HL-60/S4 (cell line): ENCODE measurements around the gene DTNB.
"Not testable (repeated sequence)": the region's sequence is repeated elsewhere in the genome, so short reads cannot be mapped to it uniquely, and the experiment has no call there.

Experiments used
- in situ Hi-C: fragments of 300-500 bp; cut with MboI; formaldehyde crosslinking; loops from 2 replicates; pipeline ENCODE4 v1.14.3; 2022; ENCODE audit warnings: low sequenced_read_pairs

Gene DTNB

GRCh38 chr2:25549571-25549970, 123.8 kb downstream of the DTNB start:
- in situ Hi-C loops: not testable (repeated sequence)

DNA sequence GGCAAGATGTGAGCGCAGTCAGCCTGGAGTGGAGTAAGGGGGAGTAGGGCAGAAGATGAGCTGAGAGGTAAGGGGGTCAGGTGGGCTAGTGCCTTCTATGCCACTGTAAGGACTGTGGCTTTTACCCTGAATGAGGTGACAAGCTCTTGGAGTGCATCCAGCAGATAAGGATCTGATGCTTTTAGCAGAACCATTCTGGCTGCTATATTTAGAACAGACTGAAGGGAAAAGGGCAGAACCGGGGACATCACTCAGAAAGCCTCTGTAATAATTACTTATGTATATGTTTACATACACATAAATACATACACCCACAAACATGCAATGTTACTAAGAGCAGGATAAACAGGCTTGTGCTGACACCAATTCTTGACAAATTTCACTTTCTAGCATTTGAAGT, 124.8 kb downstream of the DTNB start:
- in situ Hi-C loops: no loop called here

DNA sequence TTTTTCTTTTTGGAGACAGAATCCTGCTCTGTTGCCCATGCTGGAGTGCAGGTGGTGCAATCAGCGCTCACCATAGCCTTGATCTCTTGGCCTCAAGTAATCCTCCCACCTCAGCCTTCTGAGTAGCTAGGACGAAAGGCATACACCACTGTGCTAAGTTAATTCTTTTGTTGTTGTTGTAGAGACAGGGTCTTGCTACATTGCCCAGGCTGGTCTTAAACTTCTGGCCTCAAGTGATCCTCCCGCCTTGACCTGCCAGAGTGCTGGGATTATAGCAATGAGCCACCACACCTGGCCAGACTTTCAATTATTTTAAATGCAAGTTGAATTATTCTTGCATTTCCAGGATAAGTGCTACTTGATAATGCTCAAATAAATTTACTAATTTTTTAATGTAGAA, 126.5 kb downstream of the DTNB start:
- in situ Hi-C loops: no loop called here

DNA sequence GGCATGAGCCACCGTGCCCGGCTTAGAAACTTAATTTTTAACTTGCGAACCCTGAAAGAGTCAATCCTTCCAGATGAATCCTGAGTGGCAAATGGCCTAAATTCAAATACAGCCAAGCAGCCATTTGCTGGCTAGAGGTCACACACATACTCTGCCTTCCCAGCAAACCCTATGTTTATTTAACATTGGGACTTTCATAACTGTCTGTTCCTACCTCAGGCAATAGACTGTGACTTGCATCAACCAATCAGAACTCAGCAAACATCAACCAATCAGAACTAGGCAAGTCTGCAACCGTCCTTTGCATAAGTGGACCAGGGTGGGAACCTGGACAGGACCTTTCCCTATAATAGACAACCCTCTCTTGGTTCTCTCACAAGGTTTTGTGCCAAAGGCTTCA, 127.5 kb downstream of the DTNB start:
- in situ Hi-C loops: no loop called here

- in situ Hi-C loops: no loop called here
These were observed 128.9 kb downstream of the DTNB start for GRCh38 chr2:25544445-25544844.

DNA sequence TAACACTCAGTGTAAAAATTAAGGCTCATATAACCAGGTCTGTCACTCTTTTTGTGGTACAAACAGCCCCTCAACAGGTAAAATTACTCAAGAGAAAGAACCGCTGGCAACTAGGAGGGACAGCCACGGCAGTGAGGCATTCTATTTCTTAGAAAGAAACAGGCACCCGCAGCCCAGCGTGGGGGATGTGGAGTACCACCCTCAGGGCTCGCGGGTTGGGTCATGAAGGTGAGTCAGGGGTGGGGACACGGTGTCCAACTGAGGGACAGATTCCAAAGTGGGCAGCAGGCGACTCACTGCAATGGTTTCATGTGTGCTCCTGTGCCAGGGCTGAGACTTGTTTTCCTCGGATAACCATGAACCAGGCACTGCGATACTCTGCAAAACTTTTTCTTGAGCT, 129.4 kb downstream of the DTNB start:
- in situ Hi-C loops: no loop called here

- in situ Hi-C loops: no loop called here
These were observed 132.0 kb downstream of the DTNB start for GRCh38 chr2:25541378-25541777.

DNA sequence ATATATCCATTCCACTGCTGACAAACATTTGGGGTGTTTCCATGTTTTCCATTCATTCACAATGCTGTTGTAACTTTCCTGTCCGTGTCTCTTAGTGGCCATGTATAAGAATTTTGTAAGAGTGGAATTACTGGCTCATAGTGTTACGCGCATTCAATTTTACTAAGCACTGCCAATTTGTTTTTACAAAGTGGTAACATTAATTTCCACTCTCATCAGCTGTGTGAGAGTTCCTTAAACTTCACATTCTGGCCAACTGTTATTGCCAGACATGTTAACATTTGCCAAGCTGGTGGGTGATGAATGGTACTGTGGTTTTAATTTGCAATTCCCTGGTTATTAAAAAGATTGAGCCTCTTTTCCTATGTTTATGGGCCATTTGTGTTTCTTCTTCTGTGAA, 134.2 kb downstream of the DTNB start:
- in situ Hi-C loops: no loop called here

GRCh38 chr2:25537526-25537925, 135.9 kb downstream of the DTNB start:
- in situ Hi-C loops: no loop called here

GRCh38 chr2:25535411-25536289, 137.7 kb downstream of the DTNB start:
- in situ Hi-C loops: not testable (repeated sequence)

DNA sequence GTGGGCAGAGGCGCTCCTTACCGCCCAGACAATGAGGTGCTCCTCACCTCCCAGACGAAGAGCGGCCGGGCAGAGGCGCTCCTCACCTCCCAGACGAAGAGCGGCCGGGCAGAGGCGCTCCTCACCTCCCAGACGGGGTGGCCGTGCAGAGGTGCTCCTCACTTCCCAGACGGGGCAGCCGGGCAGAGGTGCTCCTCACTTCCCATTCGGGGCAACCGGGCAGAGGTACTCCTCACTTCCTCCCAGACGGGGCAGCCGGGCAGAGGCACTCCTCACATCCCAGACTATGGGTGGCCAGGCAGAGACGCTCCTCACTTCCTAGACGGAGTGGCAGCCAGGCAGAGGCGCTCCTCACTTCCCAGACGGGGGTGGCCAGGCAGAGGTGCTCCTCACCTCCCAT, 138.4 kb downstream of the DTNB start:
- in situ Hi-C loops: not testable (repeated sequence)

DNA sequence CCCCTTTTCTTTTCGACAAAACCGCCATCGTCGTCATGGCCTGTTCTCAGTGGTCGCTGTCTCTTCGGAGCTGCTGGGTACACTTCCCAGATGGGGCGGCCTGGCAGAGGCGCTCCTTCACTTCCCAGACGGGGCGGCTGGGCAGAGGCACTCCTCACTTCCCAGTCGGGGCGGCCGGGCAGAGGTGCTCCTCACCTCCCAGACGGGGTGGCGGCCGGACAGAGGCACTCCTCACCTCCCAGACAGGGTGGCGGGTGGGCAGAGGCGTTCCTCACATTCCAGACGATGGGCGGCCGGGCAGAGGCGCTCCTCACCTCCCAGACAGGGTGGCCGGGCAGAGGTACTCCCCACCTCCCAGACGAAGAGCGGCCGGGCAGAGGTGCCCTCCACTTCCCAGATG, 138.9 kb downstream of the DTNB start:
- in situ Hi-C loops: no loop called here

DNA sequence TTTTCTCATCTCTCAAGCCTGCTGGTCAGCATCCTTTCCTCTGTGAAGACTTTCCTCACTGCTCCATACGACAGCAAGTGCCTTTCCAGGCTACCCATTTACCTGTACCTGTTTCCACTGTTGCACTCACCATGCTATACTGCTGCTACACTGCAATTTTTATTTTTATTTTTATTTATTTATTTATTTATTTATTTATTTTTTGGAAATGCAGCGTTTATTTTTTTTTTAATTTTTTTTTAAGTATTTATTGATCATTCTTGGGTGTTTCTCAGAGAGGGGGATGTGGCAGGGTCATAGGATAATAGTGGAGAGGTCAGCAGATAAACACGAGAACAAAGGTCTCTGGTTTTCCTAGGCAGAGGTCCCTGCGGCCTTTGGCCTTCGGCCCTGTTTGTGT, 139.6 kb downstream of the DTNB start:
- in situ Hi-C loops: not testable (repeated sequence)

- in situ Hi-C loops: no loop called here
These were observed 140.9 kb downstream of the DTNB start for GRCh38 chr2:25532521-25532920.

DNA sequence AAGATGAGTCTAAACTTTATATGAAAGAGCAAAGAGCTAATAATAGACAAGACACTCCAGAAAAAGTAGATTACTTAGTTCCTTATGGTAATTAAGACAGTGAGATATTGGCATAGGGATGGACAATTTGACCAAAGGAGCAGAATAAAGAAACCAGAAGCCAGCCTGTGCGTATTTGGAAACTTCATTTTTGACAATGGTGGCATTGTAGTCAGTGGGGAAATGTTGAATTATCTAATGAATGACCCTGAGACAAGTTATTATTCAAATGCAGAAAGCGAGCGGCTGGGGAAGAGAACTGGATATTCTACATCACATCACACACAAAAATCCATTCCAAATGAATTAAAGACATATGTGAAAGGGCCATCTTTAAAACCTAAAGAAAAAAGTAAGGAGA, 144.3 kb downstream of the DTNB start:
- in situ Hi-C loops: no loop called here

GRCh38 chr2:25528173-25528572, 145.2 kb downstream of the DTNB start:
- in situ Hi-C loops: no loop called here

- in situ Hi-C loops: no loop called here
These were observed 148.9 kb downstream of the DTNB start for GRCh38 chr2:25524507-25524906.

DNA sequence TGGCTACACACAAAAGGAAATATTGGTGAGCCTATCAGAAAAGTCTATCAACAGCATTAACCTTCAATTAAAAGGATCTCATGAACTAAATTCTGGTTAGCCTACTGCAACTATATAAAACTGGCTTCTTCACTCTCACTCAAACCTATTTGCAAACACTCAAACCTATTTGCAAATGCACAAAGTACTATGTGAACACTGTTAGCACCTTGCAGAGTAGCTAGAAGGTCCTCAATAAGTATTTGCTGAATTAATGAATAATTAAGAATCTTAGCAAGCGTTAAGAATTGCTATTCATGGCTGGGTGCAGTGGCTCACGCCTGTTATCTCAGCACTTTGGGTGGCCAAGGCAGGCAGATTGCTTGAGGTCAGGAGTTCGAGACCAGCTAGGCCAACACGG, 150.3 kb downstream of the DTNB start:
- in situ Hi-C loops: no loop called here

- in situ Hi-C loops: no loop called here
These were observed 151.6 kb downstream of the DTNB start for GRCh38 chr2:25521665-25522387.

- in situ Hi-C loops: no loop called here
These were observed 152.3 kb downstream of the DTNB start for GRCh38 chr2:25521126-25521525.

DNA sequence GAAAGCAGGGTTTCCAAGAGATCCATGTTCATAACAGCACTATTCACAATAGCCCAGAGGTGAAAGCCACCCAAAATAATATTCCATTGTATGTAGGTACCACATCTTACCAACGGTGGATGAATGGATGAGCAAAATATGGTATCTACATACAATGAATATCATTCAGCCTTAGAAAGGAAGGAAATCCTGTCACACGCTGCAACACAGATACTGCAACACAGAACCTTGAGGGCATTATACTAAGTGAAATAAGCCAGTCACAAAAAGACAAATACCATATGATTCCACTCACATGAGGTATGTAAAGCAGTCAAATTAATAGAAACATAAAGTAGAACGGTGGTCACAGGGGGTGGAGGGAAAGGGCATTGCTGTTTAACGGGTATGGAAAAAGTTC, 155.7 kb downstream of the DTNB start:
- in situ Hi-C loops: no loop called here

- in situ Hi-C loops: no loop called here
These were observed 159.2 kb downstream of the DTNB start for GRCh38 chr2:25514043-25514637.
